Mammary microvascular endothelial cell (primary cell): ENCODE measurements around the gene WDFY4. TPM values are rescaled to one million over a fixed set of nuclear protein-coding genes. Genes with fewer than 3 reads are reported as not detected.

Source experiments
- total RNA-seq: library from RNA; depleted of rRNA; stranded (reverse); fragments of >200 nt; gene quantifications from 2 replicates; pipeline ENCODE4 v1.2.3, GENCODE V29; 2015

Gene WDFY4, protein sequence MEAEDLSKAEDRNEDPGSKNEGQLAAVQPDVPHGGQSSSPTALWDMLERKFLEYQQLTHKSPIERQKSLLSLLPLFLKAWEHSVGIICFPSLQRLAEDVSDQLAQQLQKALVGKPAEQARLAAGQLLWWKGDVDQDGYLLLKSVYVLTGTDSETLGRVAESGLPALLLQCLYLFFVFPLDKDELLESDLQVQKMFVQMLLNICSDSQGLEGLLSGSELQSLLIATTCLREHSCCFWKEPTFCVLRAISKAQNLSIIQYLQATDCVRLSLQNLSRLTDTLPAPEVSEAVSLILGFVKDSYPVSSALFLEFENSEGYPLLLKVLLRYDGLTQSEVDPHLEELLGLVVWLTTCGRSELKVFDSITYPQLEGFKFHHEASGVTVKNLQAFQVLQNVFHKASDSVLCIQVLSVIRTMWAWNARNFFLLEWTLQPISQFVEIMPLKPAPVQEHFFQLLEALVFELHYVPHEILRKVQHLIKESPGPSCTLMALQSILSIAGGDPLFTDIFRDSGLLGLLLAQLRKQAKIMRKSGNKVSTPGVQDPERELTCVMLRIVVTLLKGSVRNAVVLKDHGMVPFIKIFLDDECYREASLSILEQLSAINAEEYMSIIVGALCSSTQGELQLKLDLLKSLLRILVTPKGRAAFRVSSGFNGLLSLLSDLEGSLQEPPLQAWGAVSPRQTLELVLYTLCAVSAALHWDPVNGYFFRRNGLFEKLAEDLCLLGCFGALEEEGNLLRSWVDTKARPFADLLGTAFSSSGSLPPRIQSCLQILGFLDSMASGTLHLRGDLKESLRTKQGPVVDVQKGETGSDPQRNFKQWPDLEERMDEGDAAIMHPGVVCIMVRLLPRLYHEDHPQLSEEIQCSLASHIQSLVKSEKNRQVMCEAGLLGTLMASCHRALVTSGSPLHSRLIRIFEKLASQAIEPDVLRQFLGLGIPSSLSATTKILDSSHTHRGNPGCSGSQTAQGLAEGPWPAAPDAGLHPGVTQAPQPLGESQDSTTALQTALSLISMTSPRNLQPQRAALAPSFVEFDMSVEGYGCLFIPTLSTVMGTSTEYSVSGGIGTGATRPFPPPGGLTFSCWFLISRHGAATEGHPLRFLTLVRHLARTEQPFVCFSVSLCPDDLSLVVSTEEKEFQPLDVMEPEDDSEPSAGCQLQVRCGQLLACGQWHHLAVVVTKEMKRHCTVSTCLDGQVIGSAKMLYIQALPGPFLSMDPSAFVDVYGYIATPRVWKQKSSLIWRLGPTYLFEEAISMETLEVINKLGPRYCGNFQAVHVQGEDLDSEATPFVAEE (N-terminal part only)
- total RNA-seq: 2.6 and 3.5 TPM in 2 replicates

DNA sequence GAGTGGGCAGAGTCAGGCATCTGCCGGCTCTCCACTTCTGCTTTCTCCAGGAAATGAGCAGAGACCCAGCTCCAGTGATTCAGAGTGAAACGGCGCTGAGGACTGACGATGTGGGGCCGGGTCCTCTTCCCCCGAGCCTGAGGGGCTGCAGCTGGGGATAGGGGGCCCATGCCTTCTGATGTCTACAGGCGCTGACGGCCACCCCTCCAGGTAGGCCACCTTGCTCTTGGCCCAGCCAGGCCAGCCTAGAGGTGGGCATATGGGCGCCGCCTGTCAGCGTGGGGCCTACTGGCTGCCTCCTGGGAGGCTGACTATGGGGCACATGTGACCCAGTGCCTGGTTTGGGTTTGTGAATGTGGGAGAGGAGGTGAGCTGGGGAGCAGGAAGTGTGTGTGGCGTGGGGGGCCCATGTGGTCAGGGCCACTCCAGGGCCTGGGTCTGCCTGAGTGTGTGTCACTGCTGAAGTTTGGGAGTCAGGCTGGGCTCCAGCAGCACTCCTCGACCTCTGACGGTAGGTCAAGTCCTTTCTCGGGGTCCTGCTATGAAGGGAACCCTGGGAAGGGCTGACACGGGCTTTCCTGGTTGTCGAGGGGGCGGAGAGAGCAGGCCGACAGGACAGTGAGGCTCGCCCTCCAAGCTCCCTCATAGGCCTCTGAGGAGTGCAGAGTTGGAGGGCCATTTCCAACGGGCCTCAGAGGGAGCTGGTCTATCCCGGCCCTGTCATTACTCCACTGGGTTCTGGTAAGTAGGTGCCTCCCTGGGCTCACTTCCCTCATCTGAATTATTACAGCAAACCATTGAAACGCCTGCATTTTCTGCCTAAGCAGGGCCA is at the start of gene WDFY4:
TSS of gene WDFY4 (plus strand) at position 82 of the 832 bp plus-strand sequence. CDS start 24,860 bp downstream, outside the sequence.

DNA sequence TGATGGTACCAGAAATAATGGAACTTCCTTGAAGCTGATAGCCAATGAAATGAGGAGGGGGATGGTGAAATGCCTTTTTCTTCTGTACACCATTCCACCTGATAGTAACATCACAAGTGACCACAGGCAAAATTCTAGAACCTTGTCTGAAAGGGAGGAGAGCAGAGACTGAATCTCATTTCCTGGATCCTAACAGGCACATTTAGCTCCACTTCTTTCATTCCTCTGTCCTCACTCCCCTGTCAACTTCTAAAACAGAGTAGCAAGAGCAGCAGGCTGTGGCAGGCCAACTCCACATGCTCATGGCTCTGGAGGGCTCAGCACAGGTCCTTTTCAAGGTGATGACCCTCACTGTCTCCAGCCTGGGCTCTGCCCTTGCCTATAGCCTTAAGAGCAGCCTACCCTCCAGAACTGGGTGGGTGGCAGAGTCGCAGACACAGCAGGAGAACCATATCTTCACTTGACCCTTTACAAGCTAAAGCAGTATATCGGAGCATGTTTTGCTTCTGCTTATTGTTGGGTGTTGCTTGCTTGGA is 255.2 kb downstream of the WDFY4 start, which contains the start of gene LRRC18:
TSS of gene LRRC18 (minus strand) at position 51 of the 536 bp plus-strand sequence. CDS start 25,685 bp downstream, outside the sequence.

Other genes with a start within 250 kb of the WDFY4 start
- gene ARHGAP22, start 79.8 kb upstream of the WDFY4 start, total RNA-seq: 35.3 and 37.4 TPM in 2 replicates